ENCODE data around the gene USP35.

USP35 gene

DNA sequence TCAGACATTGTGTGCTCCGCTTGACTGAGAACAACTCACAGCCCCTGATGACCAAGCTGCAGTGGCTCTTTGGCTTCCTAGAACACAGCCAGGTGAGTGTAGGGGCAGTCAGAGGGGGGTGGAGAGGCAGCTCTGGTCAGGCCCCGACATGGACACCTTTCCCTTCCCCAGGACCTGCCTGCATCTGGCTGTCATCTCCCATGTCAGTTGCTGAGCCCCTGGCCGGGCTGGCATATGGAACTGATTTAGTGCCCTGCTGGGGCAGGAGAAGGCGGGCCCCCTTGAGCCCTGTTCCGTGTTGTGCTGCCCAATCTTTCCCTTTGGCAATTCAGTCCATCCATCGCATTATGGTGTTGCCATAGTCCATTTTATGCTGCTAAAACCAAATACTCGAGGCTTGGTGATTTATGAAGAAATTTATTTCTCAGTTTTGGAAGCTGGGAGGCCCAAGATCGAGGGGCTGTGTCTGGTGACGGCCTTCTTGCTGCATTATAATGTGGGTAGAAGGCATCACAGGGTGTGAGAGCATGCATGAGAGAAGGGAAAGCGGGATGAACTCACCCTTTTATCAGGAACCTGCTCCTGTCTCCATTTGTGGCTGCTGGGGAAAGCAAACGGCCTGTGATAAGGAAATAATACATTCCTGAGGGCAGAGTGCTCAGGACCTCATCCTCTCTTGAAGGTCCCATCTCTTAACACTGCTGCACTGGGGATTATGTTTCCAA lies 19.0 kb downstream of the USP35 start:
- no peak overlapping the region for H3K4me3 ChIP-seq (ENCODE audit: low read depth, low read length)
- H3K9me3 ChIP-seq (ENCODE audit: severe bottlenecking) = no peaks in the 10 kb centered on the region
- DNase-seq = no peak
- TF ChIP-seq, protein P1, sequence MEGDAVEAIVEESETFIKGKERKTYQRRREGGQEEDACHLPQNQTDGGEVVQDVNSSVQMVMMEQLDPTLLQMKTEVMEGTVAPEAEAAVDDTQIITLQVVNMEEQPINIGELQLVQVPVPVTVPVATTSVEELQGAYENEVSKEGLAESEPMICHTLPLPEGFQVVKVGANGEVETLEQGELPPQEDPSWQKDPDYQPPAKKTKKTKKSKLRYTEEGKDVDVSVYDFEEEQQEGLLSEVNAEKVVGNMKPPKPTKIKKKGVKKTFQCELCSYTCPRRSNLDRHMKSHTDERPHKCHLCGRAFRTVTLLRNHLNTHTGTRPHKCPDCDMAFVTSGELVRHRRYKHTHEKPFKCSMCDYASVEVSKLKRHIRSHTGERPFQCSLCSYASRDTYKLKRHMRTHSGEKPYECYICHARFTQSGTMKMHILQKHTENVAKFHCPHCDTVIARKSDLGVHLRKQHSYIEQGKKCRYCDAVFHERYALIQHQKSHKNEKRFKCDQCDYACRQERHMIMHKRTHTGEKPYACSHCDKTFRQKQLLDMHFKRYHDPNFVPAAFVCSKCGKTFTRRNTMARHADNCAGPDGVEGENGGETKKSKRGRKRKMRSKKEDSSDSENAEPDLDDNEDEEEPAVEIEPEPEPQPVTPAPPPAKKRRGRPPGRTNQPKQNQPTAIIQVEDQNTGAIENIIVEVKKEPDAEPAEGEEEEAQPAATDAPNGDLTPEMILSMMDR (IDR thresholded peaks at IDR 0.05; ENCODE audit: low read depth, low read length) = no peak
- no peak overlapping the region for H3K27ac ChIP-seq
- no peaks in the 10 kb centered on the region for H3K27me3 ChIP-seq (ENCODE audit: insufficient read depth, low read depth, severe bottlenecking)
- H3K36me3 ChIP-seq = peaks cover 18% of the 10 kb centered on the region

DNA sequence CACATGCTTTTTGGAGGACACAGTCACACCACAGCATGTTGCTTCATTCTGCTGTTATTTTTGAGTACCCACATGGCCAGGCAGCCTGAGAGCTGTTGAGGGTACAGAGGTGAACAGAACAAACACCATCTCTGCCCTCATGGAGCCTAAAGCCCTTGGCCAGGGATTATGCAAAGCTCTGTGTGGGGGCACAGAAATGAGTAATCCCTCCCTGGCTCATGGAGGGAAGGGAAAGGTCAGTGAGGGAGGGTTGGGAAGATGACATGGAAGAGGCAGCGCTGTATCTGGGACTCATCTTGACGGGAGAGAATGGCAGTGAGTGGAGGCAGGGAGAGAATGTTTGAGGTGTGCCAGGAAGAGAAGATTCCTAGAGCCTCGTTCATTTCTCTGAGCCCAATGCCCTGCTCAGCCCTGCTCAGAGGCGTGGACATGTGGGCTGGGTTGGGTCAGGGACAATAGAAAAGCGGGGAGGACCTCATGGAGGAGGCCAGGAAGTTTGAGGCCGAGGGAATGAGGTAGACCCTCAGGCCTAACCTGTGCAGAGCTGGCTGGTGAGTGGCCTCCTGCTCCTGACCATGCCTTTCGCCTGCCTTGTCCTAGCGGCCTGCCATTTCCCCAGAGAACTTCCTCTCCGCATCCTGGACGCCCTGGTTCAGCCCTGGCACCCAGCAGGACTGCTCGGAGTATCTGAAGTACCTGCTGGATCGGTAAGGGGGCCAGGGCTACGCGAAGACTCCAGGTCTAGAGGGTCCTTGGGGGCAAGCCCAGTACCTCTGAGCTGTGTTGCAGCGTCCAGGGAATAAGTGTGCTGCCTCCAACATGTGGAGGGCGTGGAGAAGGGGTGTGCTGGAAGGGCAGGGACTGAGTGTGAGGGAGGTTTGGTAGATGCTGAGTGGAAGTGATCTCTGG lies 19.8 kb downstream of the USP35 start:
- Histone ChIP-seq H3K27me3 (ENCODE audit: insufficient read depth, low read depth, severe bottlenecking) (no peaks in the 10 kb centered on the region), H3K4me3 (ENCODE audit: low read depth, low read length) (no peak overlapping the region), H3K36me3 (peaks cover 18% of the 10 kb centered on the region), H3K9me3 (ENCODE audit: severe bottlenecking) (no peaks in the 10 kb centered on the region), H3K27ac (no peak overlapping the region)
- no peak for DNase-seq
- TF ChIP-seq, protein P1 (IDR thresholded peaks at IDR 0.05; ENCODE audit: low read depth, low read length) = no peak

DNA sequence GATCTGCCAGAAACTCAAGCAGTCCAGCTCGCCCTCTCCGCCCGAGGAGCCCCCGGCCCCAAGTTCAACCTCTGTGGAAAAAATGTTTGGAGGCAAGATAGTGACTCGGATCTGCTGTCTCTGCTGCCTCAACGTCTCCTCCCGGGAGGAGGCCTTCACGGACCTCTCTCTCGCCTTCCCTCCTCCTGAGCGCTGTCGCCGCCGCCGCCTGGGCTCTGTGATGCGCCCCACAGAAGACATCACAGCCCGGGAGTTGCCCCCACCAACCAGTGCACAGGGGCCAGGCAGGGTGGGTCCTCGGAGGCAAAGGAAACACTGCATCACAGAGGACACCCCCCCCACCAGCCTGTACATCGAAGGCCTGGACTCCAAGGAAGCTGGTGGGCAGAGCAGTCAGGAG lies 20.8 kb downstream of the USP35 start:
- H3K4me3 ChIP-seq (ENCODE audit: low read depth, low read length) = no peak overlapping the region
- TF ChIP-seq, protein P1 (IDR thresholded peaks at IDR 0.05; ENCODE audit: low read depth, low read length) = no peak
- no peak overlapping the region for H3K27ac ChIP-seq
- H3K9me3 ChIP-seq (ENCODE audit: severe bottlenecking) = no peaks in the 10 kb centered on the region
- H3K36me3 ChIP-seq = peaks cover 19% of the 10 kb centered on the region
- no peaks in the 10 kb centered on the region for H3K27me3 ChIP-seq (ENCODE audit: insufficient read depth, low read depth, severe bottlenecking)
- no peak for DNase-seq

DNA sequence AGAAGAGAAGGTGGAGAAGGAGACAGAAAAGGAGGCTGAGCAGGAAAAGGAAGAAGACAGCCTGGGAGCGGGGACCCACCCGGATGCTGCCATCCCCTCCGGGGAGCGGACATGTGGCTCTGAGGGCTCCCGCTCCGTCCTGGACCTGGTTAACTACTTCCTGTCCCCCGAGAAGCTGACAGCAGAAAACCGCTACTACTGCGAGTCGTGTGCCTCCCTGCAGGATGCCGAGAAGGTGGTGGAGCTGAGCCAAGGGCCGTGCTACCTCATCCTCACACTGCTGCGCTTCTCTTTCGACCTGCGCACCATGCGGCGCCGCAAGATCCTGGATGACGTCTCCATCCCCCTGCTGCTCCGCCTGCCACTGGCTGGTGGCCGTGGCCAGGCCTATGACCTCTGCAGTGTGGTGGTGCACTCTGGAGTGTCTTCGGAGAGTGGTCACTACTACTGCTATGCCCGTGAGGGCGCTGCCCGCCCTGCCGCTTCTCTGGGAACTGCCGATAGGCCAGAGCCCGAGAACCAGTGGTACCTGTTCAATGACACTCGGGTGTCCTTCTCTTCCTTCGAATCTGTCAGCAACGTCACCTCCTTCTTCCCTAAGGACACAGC lies 21.4 kb downstream of the USP35 start:
- TF ChIP-seq, protein P1 (IDR thresholded peaks at IDR 0.05; ENCODE audit: low read depth, low read length) = no peak
- Histone ChIP-seq H3K36me3 (peaks cover 25% of the 10 kb centered on the region), H3K27ac (no peak overlapping the region), H3K9me3 (ENCODE audit: severe bottlenecking) (no peaks in the 10 kb centered on the region), H3K4me3 (ENCODE audit: low read depth, low read length) (no peak overlapping the region), H3K27me3 (ENCODE audit: insufficient read depth, low read depth, severe bottlenecking) (no peaks in the 10 kb centered on the region)
- DNase-seq = no peak

DNA sequence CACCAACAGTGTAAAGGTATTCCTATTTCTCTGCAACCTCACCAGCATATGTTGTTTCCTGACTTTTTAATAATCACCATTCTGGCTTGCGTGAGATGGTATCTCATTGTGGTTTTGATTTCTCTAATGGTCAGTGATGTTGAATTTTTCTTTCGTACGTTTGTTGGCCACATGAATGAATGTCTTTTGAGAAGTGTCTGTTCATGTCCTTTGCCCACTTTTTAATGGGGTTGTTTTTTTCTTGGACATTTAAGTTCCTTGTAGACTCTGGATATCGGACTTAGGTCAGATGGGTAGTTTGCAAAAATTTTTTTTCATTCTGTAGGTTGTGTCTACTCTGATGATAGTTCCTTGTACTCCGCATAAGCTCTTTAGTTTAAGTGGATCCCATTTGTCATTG lies 22.8 kb downstream of the USP35 start:
- DNase-seq = no peak
- H3K36me3 ChIP-seq = peaks cover 31% of the 10 kb centered on the region
- H3K9me3 ChIP-seq (ENCODE audit: severe bottlenecking) = no peaks in the 10 kb centered on the region
- TF ChIP-seq, protein P1 (IDR thresholded peaks at IDR 0.05; ENCODE audit: low read depth, low read length) = no peak
- no peak overlapping the region for H3K27ac ChIP-seq
- no peak overlapping the region for H3K4me3 ChIP-seq (ENCODE audit: low read depth, low read length)
- H3K27me3 ChIP-seq (ENCODE audit: insufficient read depth, low read depth, severe bottlenecking) = no peaks in the 10 kb centered on the region
